ENCODE results near the gene CDRT4.

GRCh38 chr17:15516150-15516549 is 48.7 kb upstream of the CDRT4 start:
- TF ChIP-seq TAF1 (IDR thresholded peaks at IDR 0.05; ENCODE audit: low read depth, low read length) (no peak), POLR2A (IDR thresholded peaks at IDR 0.05; ENCODE audit: low read depth, low read length) (no peak)

All from GM12891 (cell line).